Stimulated activated CD8-positive, alpha-beta memory T cell treated with anti-CD3 and anti-CD28 coated beads, Interleukin-15, amount 100 ng/mL, for 4 hours (primary cell): ENCODE measurements around the gene RANBP10.
"Not testable (repeated sequence)": the region's sequence is repeated elsewhere in the genome, so short reads cannot be mapped to it uniquely, and the experiment has no call there.

Source experiments
- DNase-seq, 2 donors: peaks; one replicate each; pipeline ENCODE4 v3.0.0-alpha.2; 2020; ENCODE audit warnings: low read depth in 2 of 2

Gene RANBP10

GRCh38 chr16:67716097-67716496 is 90.3 kb downstream of the RANBP10 start:
- no peak for DNase-seq

GRCh38 chr16:67714522-67714921 is 91.8 kb downstream of the RANBP10 start:
- no peak for DNase-seq

GRCh38 chr16:67713647-67714273 is 92.6 kb downstream of the RANBP10 start:
- DNase-seq, result no peak

- DNase-seq, result no peak
Measured at GRCh38 chr16:67710607-67711006, 95.8 kb downstream of the RANBP10 start.

- DNase-seq, result no peak
Measured at GRCh38 chr16:67709050-67709449, 97.3 kb downstream of the RANBP10 start.

- no peak for DNase-seq
Measured at GRCh38 chr16:67708368-67708771, 98.0 kb downstream of the RANBP10 start.

- no peak for DNase-seq
Measured at GRCh38 chr16:67707790-67708189, 98.6 kb downstream of the RANBP10 start.

GRCh38 chr16:67707210-67707609 is 99.2 kb downstream of the RANBP10 start:
- DNase-seq, result no peak

GRCh38 chr16:67704110-67704509 is 102.2 kb downstream of the RANBP10 start:
- DNase-seq, result no peak

- no peak for DNase-seq
Measured at GRCh38 chr16:67703626-67704025, 102.7 kb downstream of the RANBP10 start.

GRCh38 chr16:67702130-67702529 is 104.2 kb downstream of the RANBP10 start:
- no peak for DNase-seq

GRCh38 chr16:67701420-67701819 is 104.9 kb downstream of the RANBP10 start:
- DNase-seq, result no peak

GRCh38 chr16:67699265-67699664 is 107.1 kb downstream of the RANBP10 start:
- no peak for DNase-seq

- no peak for DNase-seq
Measured at GRCh38 chr16:67697422-67698185, 108.8 kb downstream of the RANBP10 start.

GRCh38 chr16:67694611-67695010 is 111.7 kb downstream of the RANBP10 start:
- no peak for DNase-seq

- DNase-seq, result not testable (repeated sequence)
Measured at GRCh38 chr16:67693517-67694285, 112.7 kb downstream of the RANBP10 start.

- DNase-seq, result no peak
Measured at GRCh38 chr16:67685388-67686112, 120.8 kb downstream of the RANBP10 start.

GRCh38 chr16:67683767-67684166 is 122.6 kb downstream of the RANBP10 start:
- no peak for DNase-seq

- DNase-seq, result no peak
Measured at GRCh38 chr16:67679935-67680897, 126.1 kb downstream of the RANBP10 start.

- DNase-seq, result no peak
Measured at GRCh38 chr16:67678354-67679023, 127.9 kb downstream of the RANBP10 start.
